ENCODE data around the gene HMX1.
A peak's percentile ranks its signal among the peaks of the same experiment; 100 is the strongest.

The HMX1 gene

DNA sequence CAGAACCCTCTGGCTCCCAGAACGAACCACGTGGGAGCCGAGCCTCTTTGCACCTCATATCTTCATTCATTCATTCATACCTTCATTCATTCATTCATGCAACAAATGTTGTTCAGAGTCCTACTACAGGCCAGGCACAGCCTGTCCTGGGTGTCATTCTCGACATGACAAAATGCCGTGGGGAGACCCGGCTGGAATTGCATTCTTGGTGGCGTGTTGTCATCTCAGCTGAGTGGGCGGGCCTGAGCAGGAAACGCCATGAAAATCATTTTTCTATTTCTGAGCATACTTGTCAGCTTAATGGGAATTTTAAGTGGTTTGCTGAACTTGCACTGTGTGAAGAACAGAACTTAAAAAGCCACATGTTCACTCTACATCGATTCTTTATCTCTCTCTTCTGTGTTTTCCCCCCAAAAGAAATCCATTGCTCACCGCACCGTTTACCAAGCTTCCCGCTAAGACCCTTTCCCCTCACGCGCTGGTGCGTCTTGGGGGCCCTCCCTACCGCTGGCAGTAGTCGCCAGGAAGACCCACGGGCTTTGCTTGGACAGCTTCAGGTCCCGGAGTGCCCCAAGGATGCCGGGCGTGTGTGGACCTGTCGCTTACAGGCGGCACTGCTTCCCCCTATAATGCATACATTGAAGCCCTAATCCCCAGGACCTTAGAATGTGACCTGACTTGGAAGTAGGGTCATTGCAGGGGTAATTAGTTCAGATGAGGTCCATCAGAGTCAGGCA lies 41.6 kb upstream of the HMX1 start:
- Mint-ChIP-seq H3K4me1 (no peaks in the 10 kb centered on the region), H3K27me3 (no peaks in the 10 kb centered on the region), H3K4me3 (no peak overlapping the region), H3K9me3 (no peaks in the 10 kb centered on the region), H3K27ac (no peak overlapping the region), H3K36me3 (no peaks in the 10 kb centered on the region)
- CTCF ChIA-PET = no interaction called here
- DNase-seq = no peak

GRCh38 chr4:8912506-8912905 lies 40.9 kb upstream of the HMX1 start:
- Mint-ChIP-seq H3K4me1 (no peaks in the 10 kb centered on the region), H3K36me3 (no peaks in the 10 kb centered on the region), H3K4me3 (no peak overlapping the region), H3K27me3 (no peaks in the 10 kb centered on the region), H3K9me3 (no peaks in the 10 kb centered on the region), H3K27ac (no peak overlapping the region)
- CTCF ChIA-PET = no interaction called here
- DNase-seq = peak; percentile 3

- H3K36me3 Mint-ChIP-seq = no peaks in the 10 kb centered on the region
- no peaks in the 10 kb centered on the region for H3K27me3 Mint-ChIP-seq
- H3K27ac Mint-ChIP-seq = no peak overlapping the region
- no peaks in the 10 kb centered on the region for H3K4me1 Mint-ChIP-seq
- no peak overlapping the region for H3K4me3 Mint-ChIP-seq
- peak; percentile 11 for DNase-seq
- no peaks in the 10 kb centered on the region for H3K9me3 Mint-ChIP-seq
- CTCF ChIA-PET = no interaction called here
Measured at GRCh38 chr4:8912089-8912455, 40.4 kb upstream of the HMX1 start.

DNA sequence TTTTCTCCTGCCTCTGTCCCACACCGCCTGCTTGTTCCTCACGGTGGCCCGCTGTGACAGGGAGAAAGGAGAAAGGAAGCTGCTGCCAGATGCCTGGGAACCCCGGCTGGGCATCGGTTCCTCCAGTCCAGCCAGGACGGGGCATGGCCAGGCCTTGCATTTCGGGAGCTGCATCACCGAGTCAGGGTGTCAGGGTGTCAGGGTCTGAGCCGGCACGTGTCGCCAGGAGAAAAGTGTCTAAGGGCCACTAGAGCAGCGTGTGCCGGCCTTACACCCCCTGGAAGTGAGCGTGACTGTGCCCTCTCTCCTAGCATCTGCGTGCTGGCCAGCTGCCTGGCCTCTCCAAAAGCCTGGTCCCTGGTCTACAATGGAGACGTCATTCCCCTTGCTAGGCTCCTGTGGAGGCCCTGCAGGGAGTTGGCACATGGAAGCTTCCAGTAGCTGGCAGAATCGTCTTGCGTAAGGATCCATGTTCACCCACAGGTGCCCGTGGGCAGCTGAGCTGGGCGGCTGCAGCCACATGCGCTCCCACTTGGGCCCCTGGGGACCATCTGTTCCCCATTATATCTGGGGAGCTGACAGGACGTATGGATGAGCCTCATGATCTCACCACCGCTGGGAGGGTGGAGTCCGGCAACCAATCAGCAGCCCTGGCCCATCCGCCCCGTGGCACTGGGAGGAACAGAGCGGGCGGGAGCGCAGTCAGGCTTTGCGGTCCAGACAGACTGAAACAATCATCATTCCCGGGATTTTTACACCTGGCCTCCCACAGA lies 39.9 kb upstream of the HMX1 start:
- Mint-ChIP-seq H3K4me3 (no peak overlapping the region), H3K4me1 (no peaks in the 10 kb centered on the region), H3K9me3 (no peaks in the 10 kb centered on the region), H3K36me3 (no peaks in the 10 kb centered on the region), H3K27ac (no peak overlapping the region), H3K27me3 (no peaks in the 10 kb centered on the region)
- CTCF ChIA-PET = no interaction called here
- DNase-seq = peak; percentile 3

DNA sequence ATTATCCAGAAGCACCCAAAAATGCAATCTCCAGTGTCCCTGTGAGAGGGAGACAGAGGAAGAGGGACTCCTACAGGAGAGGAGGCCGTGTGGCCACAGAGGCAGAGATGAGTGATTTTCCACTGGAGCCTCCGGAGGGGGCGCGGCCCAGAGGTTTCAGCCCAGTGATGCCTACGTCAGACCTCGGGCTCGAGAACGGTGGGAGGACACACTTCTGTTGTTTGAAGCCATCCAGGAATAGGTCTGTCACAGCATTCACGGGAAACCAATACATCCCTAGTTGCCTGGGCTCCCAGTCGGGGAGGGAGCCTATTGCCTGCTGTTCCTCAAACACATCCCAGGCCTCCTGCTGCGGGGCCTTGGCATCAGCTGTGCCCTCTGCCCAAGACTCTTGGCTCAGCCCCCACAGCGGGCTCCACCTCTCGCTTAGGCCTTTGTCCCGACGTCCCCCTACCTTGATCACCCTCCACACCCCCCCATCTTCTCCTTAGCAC lies 39.2 kb upstream of the HMX1 start:
- Mint-ChIP-seq H3K27me3 (no peaks in the 10 kb centered on the region), H3K4me3 (no peak overlapping the region), H3K4me1 (no peaks in the 10 kb centered on the region), H3K36me3 (no peaks in the 10 kb centered on the region), H3K9me3 (no peaks in the 10 kb centered on the region), H3K27ac (no peak overlapping the region)
- peak; percentile 14 for DNase-seq
- CTCF ChIA-PET = no interaction called here

DNA sequence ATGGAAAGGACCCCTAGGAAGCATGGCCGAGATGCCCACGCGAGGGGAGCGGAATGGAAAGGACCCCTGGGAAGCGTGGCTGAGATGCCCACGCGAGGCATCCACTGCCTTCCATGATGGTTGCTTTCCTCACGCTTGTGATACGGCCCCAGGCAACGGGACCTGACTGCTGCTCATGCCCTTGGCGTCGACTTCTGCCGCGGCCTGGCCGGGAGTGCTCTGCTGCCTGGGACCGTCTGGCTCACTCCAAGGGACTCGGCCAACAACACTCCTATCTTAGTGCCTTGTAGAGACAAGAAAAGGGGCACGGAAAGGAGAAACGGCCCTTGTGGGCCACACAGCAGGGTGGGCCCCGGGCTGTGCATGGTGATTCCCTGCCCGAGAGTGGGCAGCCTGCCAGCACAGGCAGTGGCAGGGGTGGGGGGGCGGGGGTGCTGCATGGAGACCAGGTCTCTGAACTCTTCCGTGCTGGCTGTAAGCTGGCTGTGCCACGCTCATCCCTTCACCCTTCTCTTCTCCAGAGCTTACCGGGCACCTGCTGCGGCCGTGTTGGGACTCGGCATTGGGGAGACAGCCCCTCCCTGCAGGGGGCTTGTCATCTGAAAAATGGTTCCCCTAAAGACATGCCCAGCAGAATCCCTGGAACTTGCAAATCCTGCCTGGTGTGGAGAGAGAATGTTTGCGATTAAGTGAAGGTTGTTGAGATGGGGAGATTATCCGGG lies 38.6 kb upstream of the HMX1 start:
- CTCF ChIA-PET = no interaction called here
- H3K9me3 Mint-ChIP-seq = no peaks in the 10 kb centered on the region
- no peak overlapping the region for H3K27ac Mint-ChIP-seq
- peak; percentile 3 for DNase-seq
- no peak overlapping the region for H3K4me3 Mint-ChIP-seq
- H3K4me1 Mint-ChIP-seq = no peaks in the 10 kb centered on the region
- no peaks in the 10 kb centered on the region for H3K27me3 Mint-ChIP-seq
- H3K36me3 Mint-ChIP-seq = no peaks in the 10 kb centered on the region

- H3K27me3 Mint-ChIP-seq = no peaks in the 10 kb centered on the region
- no peaks in the 10 kb centered on the region for H3K9me3 Mint-ChIP-seq
- no peaks in the 10 kb centered on the region for H3K36me3 Mint-ChIP-seq
- no peak overlapping the region for H3K4me3 Mint-ChIP-seq
- no peaks in the 10 kb centered on the region for H3K4me1 Mint-ChIP-seq
- CTCF ChIA-PET = interaction anchor here (2.6 kb wide), 1 partner anchor 8 kb away, joined by 10 read pairs; no protein-coding TSS in a partner anchor
- no peak for DNase-seq
- H3K27ac Mint-ChIP-seq = no peak overlapping the region
Measured at GRCh38 chr4:8909548-8909947, 37.9 kb upstream of the HMX1 start.

GRCh38 chr4:8908206-8908893 lies 36.7 kb upstream of the HMX1 start:
- Mint-ChIP-seq H3K9me3 (no peaks in the 10 kb centered on the region), H3K27ac (no peak overlapping the region), H3K27me3 (no peaks in the 10 kb centered on the region), H3K36me3 (no peaks in the 10 kb centered on the region), H3K4me1 (no peaks in the 10 kb centered on the region), H3K4me3 (no peak overlapping the region)
- peak; percentile 10 for DNase-seq
- CTCF ChIA-PET = interaction anchor here (2.6 kb wide), 1 partner anchor 9 kb away, joined by 10 read pairs; no protein-coding TSS in a partner anchor

DNA sequence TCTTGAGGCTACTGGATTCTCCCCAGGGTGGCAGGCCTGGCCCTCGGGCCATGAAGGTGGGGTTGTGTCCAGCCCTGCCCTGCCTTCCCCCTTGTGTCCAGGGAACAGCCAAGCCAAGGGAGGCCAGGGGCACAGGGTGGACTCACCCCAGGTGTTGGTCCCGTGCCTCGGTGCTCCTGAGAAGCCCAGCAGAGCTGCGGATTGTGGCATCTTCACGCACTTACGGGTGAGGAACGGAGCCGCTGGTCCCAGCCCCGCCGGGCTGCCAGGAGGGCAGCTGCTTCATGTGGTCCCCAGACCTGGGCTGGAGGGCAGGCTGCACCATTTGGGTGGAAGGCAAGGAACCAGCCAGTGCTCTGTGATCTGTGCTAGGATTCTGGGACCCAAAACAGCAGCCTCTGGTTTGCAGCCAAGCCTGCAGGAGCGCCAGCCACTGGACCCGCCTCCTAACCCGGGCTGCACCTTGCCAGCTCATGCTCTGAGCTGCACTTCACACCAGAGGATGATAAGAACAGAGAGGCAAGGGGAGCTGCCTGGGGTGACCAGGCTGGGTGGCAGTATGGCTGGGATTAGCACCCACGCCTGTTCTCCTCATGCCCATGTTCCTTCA lies 36.1 kb upstream of the HMX1 start:
- peak; percentile 11 for DNase-seq
- Mint-ChIP-seq H3K4me1 (no peaks in the 10 kb centered on the region), H3K27me3 (no peaks in the 10 kb centered on the region), H3K36me3 (no peaks in the 10 kb centered on the region), H3K9me3 (peaks cover under 1% of the 10 kb centered on the region), H3K27ac (no peak overlapping the region), H3K4me3 (no peak overlapping the region)
- CTCF ChIA-PET = interaction anchor here (2.6 kb wide), 1 partner anchor 10 kb away, joined by 10 read pairs; no protein-coding TSS in a partner anchor

GRCh38 chr4:8906991-8907595 lies 35.5 kb upstream of the HMX1 start:
- peak; percentile 2 for DNase-seq
- no peaks in the 10 kb centered on the region for H3K4me1 Mint-ChIP-seq
- no peaks in the 10 kb centered on the region for H3K36me3 Mint-ChIP-seq
- H3K9me3 Mint-ChIP-seq = peaks cover 4% of the 10 kb centered on the region
- CTCF ChIA-PET = interaction anchor here (2.6 kb wide), 1 partner anchor 11 kb away, joined by 10 read pairs; no protein-coding TSS in a partner anchor
- H3K27me3 Mint-ChIP-seq = no peaks in the 10 kb centered on the region
- H3K4me3 Mint-ChIP-seq = no peak overlapping the region
- no peak overlapping the region for H3K27ac Mint-ChIP-seq

DNA sequence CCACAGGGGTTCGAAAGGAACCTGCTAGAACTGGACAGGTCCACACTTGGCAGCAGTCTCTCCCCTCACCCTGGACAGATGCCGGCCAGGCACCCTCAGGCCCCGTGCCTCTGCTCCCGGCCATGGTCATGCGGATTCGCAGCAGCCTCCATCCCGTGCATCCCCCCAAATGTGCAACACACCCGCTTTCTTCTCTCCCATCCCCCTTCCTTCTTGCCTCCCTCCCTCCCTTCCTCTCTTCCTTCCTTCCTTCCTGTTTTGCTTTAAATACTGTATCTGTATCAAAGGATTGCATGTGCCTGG lies 35.0 kb upstream of the HMX1 start:
- CTCF ChIA-PET = no interaction called here
- Mint-ChIP-seq H3K4me3 (no peak overlapping the region), H3K27ac (no peak overlapping the region), H3K36me3 (no peaks in the 10 kb centered on the region), H3K27me3 (no peaks in the 10 kb centered on the region), H3K9me3 (peaks cover 8% of the 10 kb centered on the region), H3K4me1 (no peaks in the 10 kb centered on the region)
- no peak for DNase-seq

- H3K27me3 Mint-ChIP-seq = no peaks in the 10 kb centered on the region
- CTCF ChIA-PET = no interaction called here
Measured at GRCh38 chr4:8905773-8906667, 34.4 kb upstream of the HMX1 start.

More at GRCh38 chr4:8905773-8906667, 34.4 kb upstream of the HMX1 start:
- Mint-ChIP-seq H3K36me3 (peaks cover 1% of the 10 kb centered on the region), H3K27ac (no peak overlapping the region), H3K4me1 (no peaks in the 10 kb centered on the region), H3K9me3 (peaks cover 14% of the 10 kb centered on the region), H3K4me3 (no peak overlapping the region)
- peak; percentile 4 for DNase-seq
